Activated naive CD4-positive, alpha-beta T cell treated with anti-CD3 and anti-CD28 coated beads, Interleukin-2, amount 50 U/mL, for 24 hours (primary cell): Measurements from ENCODE around the gene GPR37L1.

Source experiments
- H3K27ac Mint-ChIP-seq: one replicate; pipeline ENCODE4 v1.8.0; 2021; ENCODE audit warnings: mild to moderate bottlenecking, mixed read lengths
- H3K27me3 Mint-ChIP-seq: one replicate; pipeline ENCODE4 v1.8.0; 2021; ENCODE audit warnings: mixed read lengths
- H3K36me3 Mint-ChIP-seq: one replicate; pipeline ENCODE4 v1.8.0; 2021; ENCODE audit warnings: mixed read lengths
- H3K4me1 Mint-ChIP-seq: one replicate; pipeline ENCODE4 v1.8.0; 2021; ENCODE audit warnings: mixed read lengths
- H3K4me3 Mint-ChIP-seq: one replicate; pipeline ENCODE4 v1.8.0; 2021; ENCODE audit warnings: mild to moderate bottlenecking, mixed read lengths
- H3K9me3 Mint-ChIP-seq: one replicate; pipeline ENCODE4 v1.8.0; 2021; ENCODE audit warnings: mixed read lengths

The GPR37L1 gene

GRCh38 chr1:202182040-202182877 lies 59.5 kb downstream of the GPR37L1 start:
- Mint-ChIP-seq H3K4me3 (no peak overlapping the region), H3K27ac (no peak overlapping the region), H3K4me1 (peaks cover 10% of the 10 kb centered on the region), H3K36me3 (no peaks in the 10 kb centered on the region), H3K9me3 (no peaks in the 10 kb centered on the region), H3K27me3 (no peaks in the 10 kb centered on the region)
